ENCODE results near the gene SEMA4C.
A peak's percentile ranks its signal among the peaks of the same experiment; 100 is the strongest.
"Not testable (repeated sequence)": the region's sequence is repeated elsewhere in the genome, so short reads cannot be mapped to it uniquely, and the experiment has no call there.

The SEMA4C gene

GRCh38 chr2:96864343-96865091, 5.4 kb downstream of the SEMA4C start:
- no peak for DNase-seq

- no peak for DNase-seq
Measured at GRCh38 chr2:96863575-96864342, 6.1 kb downstream of the SEMA4C start.

- DNase-seq: not testable (repeated sequence)
Measured at GRCh38 chr2:96863056-96863455, 6.8 kb downstream of the SEMA4C start.

GRCh38 chr2:96861074-96861473, 8.8 kb downstream of the SEMA4C start:
- DNase-seq: no peak

GRCh38 chr2:96860065-96861029, 9.5 kb downstream of the SEMA4C start:
- peak; percentile 39 for DNase-seq

- DNase-seq: no peak
Measured at GRCh38 chr2:96859681-96860064, 10.2 kb downstream of the SEMA4C start.

GRCh38 chr2:96859099-96859649, 10.7 kb downstream of the SEMA4C start:
- no peak for DNase-seq

GRCh38 chr2:96857667-96858372, 12.1 kb downstream of the SEMA4C start, which contains the start of gene ANKRD39:
Gene ANKRD39 (minus strand): TSS chr2:96858016. CDS start chr2:96857987, 29 bp downstream.
- DNase-seq: peak; percentile 96

GRCh38 chr2:96856776-96857666, 12.9 kb downstream of the SEMA4C start:
- DNase-seq: no peak

- DNase-seq: no peak
Measured at GRCh38 chr2:96853321-96853720, 16.6 kb downstream of the SEMA4C start.

GRCh38 chr2:96852667-96853066, 17.2 kb downstream of the SEMA4C start:
- no peak for DNase-seq

GRCh38 chr2:96848264-96848663, 21.6 kb downstream of the SEMA4C start:
- no peak for DNase-seq

- DNase-seq: no peak
Measured at GRCh38 chr2:96847586-96847985, 22.3 kb downstream of the SEMA4C start.

- DNase-seq: no peak
Measured at GRCh38 chr2:96846825-96847224, 23.1 kb downstream of the SEMA4C start.

- no peak for DNase-seq
Measured at GRCh38 chr2:96844405-96844808, 25.5 kb downstream of the SEMA4C start.

- no peak for DNase-seq
Measured at GRCh38 chr2:96843538-96844268, 26.2 kb downstream of the SEMA4C start, which contains the start of gene ANKRD23. Gene ANKRD23 (minus strand): TSS chr2:96844021. CDS start chr2:96843992, 29 bp downstream.

- DNase-seq: no peak
Measured at GRCh38 chr2:96842600-96842999, 27.3 kb downstream of the SEMA4C start.

- DNase-seq: no peak
Measured at GRCh38 chr2:96841701-96842495, 28.0 kb downstream of the SEMA4C start.

Measured in stimulated activated CD4-positive, alpha-beta T cell treated with anti-CD3 and anti-CD28 coated beads, Interleukin-12 subunit alpha, Interleukin-12 subunit beta, amount 100 ng/mL, for 4 hours (primary cell).